KMS-11 (cell line): ENCODE data around the gene MYCN.

Experiments
- H2AFZ ChIP-seq: fragments of 200-600 bp; sonication (generic); 2 replicates; pipeline ENCODE4 v1.6.1; 2016; ENCODE audit warnings: antibody characterized with exemption, mixed run types, low read depth
- H3K27ac ChIP-seq: fragments of 200-600 bp; sonication (generic); 2 replicates; pipeline ENCODE4 v1.6.1; 2016; ENCODE audit warnings: mild to moderate bottlenecking, mixed run types
- H3K27me3 ChIP-seq: fragments of 200-600 bp; sonication (generic); 2 replicates; pipeline ENCODE4 v1.6.1; 2017; ENCODE audit warnings: mild to moderate bottlenecking, low read depth, mixed run types, moderate library complexity; ENCODE audit not compliant: insufficient read depth
- H3K36me3 ChIP-seq: fragments of 200-600 bp; sonication (generic); 2 replicates; pipeline ENCODE4 v1.6.1; 2017; ENCODE audit warnings: mild to moderate bottlenecking, mixed run types; ENCODE audit not compliant: insufficient read depth
- H3K4me1 ChIP-seq: fragments of 200-600 bp; sonication (generic); 2 replicates; pipeline ENCODE4 v1.6.1; 2016; ENCODE audit warnings: mild to moderate bottlenecking, low read depth, mixed run types; ENCODE audit not compliant: poor library complexity, severe bottlenecking
- H3K4me2 ChIP-seq: fragments of 200-600 bp; sonication (generic); 2 replicates; pipeline ENCODE4 v1.7.0; 2016; ENCODE audit warnings: mild to moderate bottlenecking, mixed run types
- H3K4me3 ChIP-seq: fragments of 200-600 bp; sonication (generic); IDR thresholded peaks from 2 replicates; pipeline ENCODE4 v1.6.1; 2017; ENCODE audit warnings: low read depth, low read length, mixed read lengths; ENCODE audit not compliant: insufficient read depth
- H3K79me2 ChIP-seq: fragments of 200-600 bp; sonication (generic); 2 replicates; pipeline ENCODE4 v1.6.1; 2016; ENCODE audit warnings: low read depth, mixed run types; ENCODE audit not compliant: insufficient read depth
- H3K9ac ChIP-seq: fragments of 200-600 bp; sonication (generic); 2 replicates; pipeline ENCODE4 v1.6.1; 2016; ENCODE audit warnings: mild to moderate bottlenecking, mixed run types
- H4K20me1 ChIP-seq: fragments of 200-600 bp; sonication (generic); 2 replicates; pipeline ENCODE4 v1.6.1; 2016; ENCODE audit warnings: mild to moderate bottlenecking, mixed run types; ENCODE audit not compliant: insufficient read depth
- TF ChIP-seq, protein P1 (sequence below): fragments of 200-600 bp; sonication (generic); conservative IDR thresholded peaks from 2 replicates; pipeline ENCODE4 v1.6.1; 2017; ENCODE audit warnings: low read depth, mild to moderate bottlenecking, antibody characterized with exemption, low read length, moderate library complexity, mixed read lengths

MYCN gene

GRCh38 chr2:15941871-15942710, 1.7 kb downstream of the MYCN start:
- Histone ChIP-seq H3K36me3 (peaks cover 24% of the 10 kb centered on the region; the same call in 1 of the 2 replicates), H3K4me2 (peak overlapping the region; percentile 40; the same call in 1 of the 2 replicates), H3K27ac (peak overlapping the region; percentile 50; the same call in 1 of the 2 replicates), H3K4me3 (no peak overlapping the region), H3K4me1 (peaks cover 20% of the 10 kb centered on the region), H4K20me1 (peaks cover 35% of the 10 kb centered on the region), H3K27me3 (no peaks in the 10 kb centered on the region), H2AFZ (no peak overlapping the region), H3K9ac (peak overlapping the region; percentile 78; the same call in 1 of the 2 replicates), H3K79me2 (peaks cover 68% of the 10 kb centered on the region)
- TF ChIP-seq, protein P1, sequence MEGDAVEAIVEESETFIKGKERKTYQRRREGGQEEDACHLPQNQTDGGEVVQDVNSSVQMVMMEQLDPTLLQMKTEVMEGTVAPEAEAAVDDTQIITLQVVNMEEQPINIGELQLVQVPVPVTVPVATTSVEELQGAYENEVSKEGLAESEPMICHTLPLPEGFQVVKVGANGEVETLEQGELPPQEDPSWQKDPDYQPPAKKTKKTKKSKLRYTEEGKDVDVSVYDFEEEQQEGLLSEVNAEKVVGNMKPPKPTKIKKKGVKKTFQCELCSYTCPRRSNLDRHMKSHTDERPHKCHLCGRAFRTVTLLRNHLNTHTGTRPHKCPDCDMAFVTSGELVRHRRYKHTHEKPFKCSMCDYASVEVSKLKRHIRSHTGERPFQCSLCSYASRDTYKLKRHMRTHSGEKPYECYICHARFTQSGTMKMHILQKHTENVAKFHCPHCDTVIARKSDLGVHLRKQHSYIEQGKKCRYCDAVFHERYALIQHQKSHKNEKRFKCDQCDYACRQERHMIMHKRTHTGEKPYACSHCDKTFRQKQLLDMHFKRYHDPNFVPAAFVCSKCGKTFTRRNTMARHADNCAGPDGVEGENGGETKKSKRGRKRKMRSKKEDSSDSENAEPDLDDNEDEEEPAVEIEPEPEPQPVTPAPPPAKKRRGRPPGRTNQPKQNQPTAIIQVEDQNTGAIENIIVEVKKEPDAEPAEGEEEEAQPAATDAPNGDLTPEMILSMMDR = no peak

GRCh38 chr2:15942711-15943345, 2.5 kb downstream of the MYCN start:
- peak overlapping the region; percentile 78 for H3K9ac ChIP-seq
- peaks cover 35% of the 10 kb centered on the region for H4K20me1 ChIP-seq
- H3K4me3 ChIP-seq = peak overlapping the region; percentile 61
- peaks cover 71% of the 10 kb centered on the region for H3K79me2 ChIP-seq
- peaks cover 20% of the 10 kb centered on the region for H3K4me1 ChIP-seq
- H3K36me3 ChIP-seq = peaks cover 29% of the 10 kb centered on the region; the same call in 1 of the 2 replicates
- no peak overlapping the region for H2AFZ ChIP-seq
- peak overlapping the region; percentile 59 for H3K27ac ChIP-seq
- TF ChIP-seq, protein P1 = no peak
- H3K4me2 ChIP-seq = peak overlapping the region; percentile 45
- H3K27me3 ChIP-seq = no peaks in the 10 kb centered on the region

GRCh38 chr2:15943378-15944280, 3.3 kb downstream of the MYCN start:
- Histone ChIP-seq H2AFZ (no peak overlapping the region), H3K4me3 (peak overlapping the region; percentile 96), H3K36me3 (peaks cover 29% of the 10 kb centered on the region; the same call in 1 of the 2 replicates), H3K79me2 (peaks cover 71% of the 10 kb centered on the region), H4K20me1 (peaks cover 35% of the 10 kb centered on the region), H3K4me2 (peak overlapping the region; percentile 45), H3K27me3 (no peaks in the 10 kb centered on the region), H3K27ac (peak overlapping the region; percentile 59; the same call in 1 of the 2 replicates), H3K9ac (peak overlapping the region; percentile 78), H3K4me1 (peaks cover 20% of the 10 kb centered on the region)
- TF ChIP-seq, protein P1 = peak; percentile 83
